Measurements from ENCODE around the gene SELENOP. TPM values are rescaled to one million over a fixed set of nuclear protein-coding genes. Genes with fewer than 3 reads are reported as not detected.

Gene SELENOP
- total RNA-seq, 1 donor from 2014 or later, result 149 TPM

DNA sequence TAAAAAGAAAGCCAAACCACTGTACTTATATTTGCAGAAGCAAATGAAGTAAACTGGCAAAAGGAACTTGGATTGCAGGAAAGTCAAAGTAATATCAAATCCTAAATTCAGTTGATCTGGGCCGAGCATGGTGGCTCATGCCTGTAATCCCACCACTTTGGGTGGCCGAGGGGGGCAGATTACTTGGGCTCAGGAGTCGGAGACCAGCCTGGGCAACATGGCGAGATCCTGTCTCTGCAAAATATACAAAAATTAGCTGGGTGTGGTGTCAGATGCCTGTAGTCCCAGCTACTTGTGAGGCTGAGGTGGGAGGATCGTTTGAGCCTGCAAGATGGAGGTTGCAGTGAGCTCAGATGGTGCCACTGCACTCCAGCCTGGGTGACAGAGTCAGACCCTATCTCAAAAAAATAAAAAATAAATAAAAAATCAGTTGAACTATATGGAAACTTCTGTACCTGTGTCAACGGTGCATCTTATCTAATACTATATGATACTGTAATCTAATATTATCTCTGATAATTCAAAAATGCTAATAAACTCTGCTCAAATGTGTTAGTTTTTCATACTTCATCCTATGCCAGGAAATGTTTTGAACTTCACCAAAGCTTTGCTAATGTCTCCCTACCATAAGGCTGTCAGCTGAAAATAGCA is 10.1 kb downstream of the SELENOP start:
- intact Hi-C loops (cut with DNase I), result no loop called here
- no peak for DNase-seq (ENCODE audit: low spot score)

DNA sequence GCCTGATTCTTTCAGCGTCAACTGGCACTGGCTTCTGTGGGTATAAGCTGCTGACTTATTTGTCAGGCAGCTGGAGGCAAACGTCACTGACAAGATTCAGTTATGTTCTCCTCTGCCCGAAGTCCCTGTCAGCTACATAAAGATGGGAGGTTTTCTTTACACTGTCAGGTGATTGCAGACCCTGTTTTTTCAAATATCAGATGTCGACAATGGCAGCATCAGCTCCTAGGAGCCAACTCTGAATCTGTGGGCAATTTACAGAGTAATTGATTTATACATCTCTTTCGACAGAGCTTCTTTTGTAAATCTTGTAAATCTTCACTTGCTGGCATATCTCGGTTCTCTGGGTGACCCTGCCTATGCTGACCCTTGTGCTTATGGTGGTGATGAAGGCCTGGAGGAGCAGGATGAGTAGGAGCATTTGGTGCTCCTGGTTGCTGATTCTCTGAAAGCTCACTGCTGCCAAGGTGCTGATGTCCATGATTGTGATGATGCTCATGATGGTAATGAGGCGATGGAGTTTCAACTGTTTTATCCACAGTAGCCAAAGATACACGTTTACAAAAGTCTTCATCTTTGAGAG is 10.9 kb downstream of the SELENOP start:
- intact Hi-C loops (cut with DNase I), result no loop called here

DNA sequence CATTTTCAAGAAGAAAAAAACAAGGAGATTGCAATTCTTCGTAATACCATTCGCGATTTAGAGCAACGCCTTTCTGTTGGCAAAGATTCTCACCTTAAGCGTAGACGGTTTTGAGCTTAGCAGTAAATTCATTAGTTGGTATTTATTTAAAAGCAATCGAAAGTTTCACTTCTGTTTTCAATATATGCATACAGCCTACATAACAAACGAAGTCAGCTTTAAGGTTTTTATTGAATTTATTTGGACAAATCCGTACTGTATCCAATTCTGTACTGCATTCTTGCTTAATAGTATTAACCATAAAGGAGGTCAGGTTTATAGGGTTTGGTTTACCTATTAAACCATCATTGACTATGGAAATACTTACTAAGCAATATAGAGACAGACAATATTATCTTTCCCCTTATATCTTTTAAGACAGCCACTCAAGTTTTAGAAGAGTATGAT is 12.0 kb downstream of the SELENOP start:
- intact Hi-C loops (cut with DNase I), result no loop called here
- DNase-seq (ENCODE audit: low spot score), result no peak

More for the DNA sequence above, 10.9 kb downstream of the SELENOP start:
- no peak for DNase-seq (ENCODE audit: low spot score)

DNA sequence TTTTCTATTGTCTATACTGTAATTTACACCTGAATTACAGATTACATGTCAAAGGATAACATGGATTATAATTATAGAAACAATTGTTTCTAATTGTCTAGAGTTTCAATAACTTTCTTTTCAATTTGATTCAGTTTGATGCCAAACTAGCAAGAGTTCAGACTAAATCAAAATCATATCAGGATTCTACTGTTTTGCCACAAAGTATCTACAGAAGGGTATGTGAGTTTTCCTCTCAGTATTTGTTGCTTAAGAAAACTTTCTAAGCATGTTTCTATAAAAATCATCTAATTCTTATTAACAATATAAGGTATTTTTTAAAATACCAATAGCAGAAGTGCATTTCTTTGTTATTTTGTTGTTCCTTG is 12.5 kb downstream of the SELENOP start:
- intact Hi-C loops (cut with DNase I), result no loop called here
- DNase-seq (ENCODE audit: low spot score), result no peak

DNA sequence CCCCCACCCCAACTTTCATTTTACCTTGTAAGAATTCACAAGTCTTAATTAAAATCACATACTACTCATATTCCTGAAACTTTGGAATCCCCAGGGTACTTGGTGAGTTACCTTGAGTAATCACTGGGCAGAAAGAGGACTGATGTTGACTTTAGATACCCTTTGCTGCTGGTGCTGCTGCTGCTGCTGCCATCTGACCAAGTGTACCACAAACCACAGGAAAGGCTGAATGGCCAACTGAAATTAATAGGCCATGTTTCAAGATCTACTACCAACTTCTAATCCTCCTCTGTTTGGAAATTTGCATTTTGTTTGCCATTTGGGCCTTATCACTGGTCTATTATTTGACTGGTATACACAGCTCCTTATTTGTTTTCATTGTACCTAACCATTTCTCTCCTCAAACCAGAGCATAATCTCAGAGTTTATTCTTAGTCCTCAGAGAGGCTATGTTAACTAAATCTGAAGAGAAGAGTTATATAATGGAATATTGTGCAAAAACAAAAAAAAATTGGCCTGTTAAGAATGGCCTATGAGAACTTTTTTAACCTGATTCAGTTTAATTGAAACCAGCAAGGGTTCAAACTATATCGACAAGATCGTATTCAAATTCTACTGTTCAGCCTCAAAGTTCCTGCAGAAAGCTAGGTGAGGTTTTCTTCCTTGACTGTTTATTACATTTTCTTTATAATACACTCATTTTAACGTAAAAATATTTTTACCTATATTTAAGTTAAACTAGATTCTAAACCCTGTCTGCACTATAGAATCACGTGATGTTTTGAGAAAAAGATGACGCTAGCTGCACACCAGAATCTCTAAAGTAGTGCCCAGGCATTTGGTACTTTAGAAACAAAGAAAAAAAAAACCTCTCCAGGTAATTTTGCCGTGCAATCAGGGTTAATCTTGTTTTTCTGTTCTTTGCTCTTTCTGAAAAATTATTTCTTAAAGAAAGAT is 13.1 kb downstream of the SELENOP start:
- DNase-seq (ENCODE audit: low spot score), result no peak
- intact Hi-C loops (cut with DNase I), result no loop called here

DNA sequence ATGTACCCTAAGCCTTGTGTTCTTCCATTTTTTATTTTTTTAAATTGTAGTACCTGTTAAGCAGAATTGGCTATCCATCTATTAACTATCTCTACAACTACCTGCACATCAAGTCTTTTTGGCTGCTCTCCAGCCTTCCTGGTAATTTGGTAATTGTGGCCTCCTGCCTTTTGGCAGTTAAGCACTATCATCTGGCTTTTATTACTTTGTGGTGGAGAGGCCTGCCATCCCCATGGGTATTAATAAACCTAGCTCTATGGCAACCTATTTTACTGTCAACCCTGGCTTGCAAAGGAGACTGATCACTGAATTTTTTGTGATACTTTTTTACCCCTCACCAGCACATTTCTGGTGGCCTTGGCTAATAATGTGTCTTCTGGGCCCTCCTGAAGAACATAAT is 20.5 kb downstream of the SELENOP start:
- intact Hi-C loops (cut with DNase I), result no loop called here
- no peak for DNase-seq (ENCODE audit: low spot score)

DNA sequence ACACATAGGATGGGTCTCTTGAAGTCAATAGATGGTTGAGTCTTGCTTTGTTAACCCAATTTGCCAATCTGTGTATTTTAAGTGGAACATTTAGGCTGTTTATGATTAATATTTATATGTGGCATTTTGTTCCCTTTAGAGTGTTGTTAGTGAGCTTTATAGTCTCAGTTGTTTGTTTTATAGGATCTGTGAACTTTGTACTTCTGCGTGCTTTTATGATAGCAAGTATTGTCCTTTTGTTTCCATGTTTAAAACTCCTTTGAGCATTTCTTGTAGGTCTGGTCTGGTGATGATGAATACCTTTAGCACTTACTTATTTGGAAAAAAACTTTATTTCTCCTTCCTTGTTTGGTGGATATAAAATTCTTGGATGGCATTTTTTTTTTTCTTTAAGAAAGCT is 23.8 kb downstream of the SELENOP start:
- intact Hi-C loops (cut with DNase I), result no loop called here
- no peak for DNase-seq (ENCODE audit: low spot score)

DNA sequence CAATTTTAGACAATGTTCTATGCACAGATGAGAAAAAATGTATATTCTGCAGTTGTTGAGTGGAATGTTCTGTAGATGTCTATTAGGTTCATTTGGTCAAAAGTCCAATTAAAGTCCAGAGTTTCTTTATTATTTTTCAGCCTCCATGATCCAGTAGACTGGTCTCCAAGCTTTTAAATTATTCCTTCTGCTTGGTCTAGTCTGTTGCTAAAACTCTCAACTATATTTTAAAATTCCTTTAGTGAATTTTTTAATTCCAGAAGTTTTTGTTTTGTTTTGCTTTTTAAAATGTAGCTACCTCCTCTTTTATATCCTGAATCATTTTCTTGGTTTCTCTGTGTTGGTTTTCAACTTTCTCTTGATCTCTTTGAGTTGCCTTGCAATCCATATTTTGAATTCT is 24.6 kb downstream of the SELENOP start:
- DNase-seq (ENCODE audit: low spot score), result no peak
- intact Hi-C loops (cut with DNase I), result no loop called here

DNA sequence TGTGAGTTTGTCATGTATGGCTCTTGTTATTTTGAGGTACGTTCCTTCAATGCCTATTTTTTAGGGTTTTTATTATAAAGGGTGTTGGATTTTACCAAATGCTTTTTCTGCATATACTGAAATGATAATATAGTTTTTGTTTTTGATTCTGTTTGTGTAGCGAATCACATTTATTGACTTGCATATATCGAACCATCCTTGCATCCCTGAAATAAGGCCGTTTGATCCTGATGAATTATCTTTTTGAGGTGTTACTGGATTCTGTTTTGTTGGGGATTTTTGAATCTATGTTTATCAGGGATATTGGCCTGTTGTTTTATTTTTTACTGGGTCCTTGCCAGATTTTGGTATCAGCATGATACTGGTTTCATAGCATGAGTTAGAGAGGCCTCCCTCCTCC is 25.9 kb downstream of the SELENOP start:
- DNase-seq (ENCODE audit: low spot score), result no peak
- intact Hi-C loops (cut with DNase I), result no loop called here

DNA sequence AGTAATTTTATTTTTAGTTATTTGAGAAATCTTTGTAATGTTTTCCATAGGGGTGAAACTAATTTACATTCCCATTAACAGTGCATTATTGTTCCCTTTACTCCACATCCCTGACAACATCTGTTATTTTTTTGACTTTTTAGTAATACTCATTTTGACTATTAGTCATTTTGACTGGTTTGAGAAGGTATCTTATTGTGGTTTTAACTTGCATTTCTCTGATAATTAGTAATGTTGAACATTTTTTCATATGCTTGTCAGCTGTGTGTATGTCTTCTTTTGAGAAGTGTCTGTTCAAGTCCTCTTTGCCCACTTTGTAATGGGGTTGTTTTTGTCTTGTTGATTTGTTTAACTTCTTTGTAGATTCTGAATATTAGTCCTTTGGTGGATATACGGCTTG is 27.6 kb downstream of the SELENOP start:
- DNase-seq (ENCODE audit: low spot score), result no peak
- intact Hi-C loops (cut with DNase I), result no loop called here

DNA sequence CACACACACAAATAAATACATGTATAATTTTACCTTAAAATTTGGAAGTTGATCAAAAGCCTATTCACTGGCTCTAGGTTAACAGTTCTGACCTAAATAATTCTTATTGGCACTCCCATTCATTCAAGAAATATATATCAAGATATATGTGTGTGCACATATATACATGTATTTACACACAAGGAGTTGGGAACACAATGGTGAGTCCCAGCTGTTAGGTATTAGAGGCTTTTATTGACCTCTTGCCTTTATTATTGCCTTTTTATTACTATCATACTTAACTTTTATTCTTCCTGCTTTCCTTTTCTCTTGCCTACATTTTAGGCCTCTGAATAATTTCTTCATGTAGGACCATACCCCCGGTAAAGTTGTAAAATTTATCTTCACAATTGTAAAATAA is 30.1 kb downstream of the SELENOP start:
- intact Hi-C loops (cut with DNase I), result no loop called here
- no peak for DNase-seq (ENCODE audit: low spot score)

DNA sequence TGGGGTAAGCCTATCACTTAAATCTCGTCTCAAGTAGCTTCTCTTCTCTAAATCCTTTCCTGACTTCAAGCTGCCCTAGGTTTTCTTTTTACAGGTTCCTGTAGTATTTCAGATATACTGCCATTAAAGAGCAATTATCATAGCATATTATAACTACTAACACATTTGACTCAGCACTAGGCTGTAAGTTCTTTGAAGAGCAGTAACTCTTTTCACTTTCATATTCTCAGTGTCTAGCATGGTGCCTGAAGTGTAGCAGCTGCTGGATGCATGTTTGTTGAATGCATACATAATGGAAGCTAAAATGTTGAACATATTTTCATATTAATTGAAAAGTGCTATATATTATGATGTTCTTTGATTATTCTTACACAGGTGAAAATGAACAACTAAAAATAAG is 32.6 kb downstream of the SELENOP start:
- intact Hi-C loops (cut with DNase I), result loop anchor here (10.0 kb wide), 1 partner anchor 106 kb away; no protein-coding TSS in a partner anchor
- no peak for DNase-seq (ENCODE audit: low spot score)

DNA sequence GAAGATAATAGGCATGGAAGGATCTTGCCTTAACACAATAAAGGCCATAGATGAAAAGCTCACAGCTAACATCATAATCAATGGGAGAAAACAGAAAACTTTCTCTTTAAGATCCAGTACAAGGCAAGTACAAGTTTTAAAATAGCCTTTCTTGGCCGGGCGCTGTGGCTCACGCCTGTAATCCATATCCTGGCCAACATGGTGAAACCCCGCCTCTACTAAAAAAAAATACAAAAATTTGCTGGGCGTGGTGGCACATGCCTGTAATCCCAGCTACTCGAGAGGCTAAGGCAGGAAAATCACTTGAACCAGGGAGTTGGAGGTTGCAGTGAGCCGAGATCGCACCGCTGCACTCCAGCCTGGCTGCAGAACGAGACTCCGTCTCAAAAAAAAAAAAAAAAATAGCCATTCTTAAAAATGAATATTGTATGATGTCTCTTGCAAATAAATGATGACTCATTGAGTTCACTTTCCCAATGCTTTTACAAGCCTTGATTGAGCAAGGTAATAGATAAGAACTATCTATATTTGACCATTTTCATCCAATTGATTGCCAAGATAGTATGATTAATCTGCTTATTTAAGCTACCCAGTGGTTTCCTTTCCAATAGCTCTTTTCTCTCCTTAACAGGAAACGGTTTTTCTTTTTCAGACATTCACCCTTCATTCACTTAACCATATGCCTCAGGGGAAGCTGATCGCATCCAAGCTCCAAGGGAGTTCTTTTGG is 39.3 kb downstream of the SELENOP start:
- no peak for DNase-seq (ENCODE audit: low spot score)
- intact Hi-C loops (cut with DNase I), result loop anchor here (10.0 kb wide), 1 partner anchor 112 kb away; no protein-coding TSS in a partner anchor

DNA sequence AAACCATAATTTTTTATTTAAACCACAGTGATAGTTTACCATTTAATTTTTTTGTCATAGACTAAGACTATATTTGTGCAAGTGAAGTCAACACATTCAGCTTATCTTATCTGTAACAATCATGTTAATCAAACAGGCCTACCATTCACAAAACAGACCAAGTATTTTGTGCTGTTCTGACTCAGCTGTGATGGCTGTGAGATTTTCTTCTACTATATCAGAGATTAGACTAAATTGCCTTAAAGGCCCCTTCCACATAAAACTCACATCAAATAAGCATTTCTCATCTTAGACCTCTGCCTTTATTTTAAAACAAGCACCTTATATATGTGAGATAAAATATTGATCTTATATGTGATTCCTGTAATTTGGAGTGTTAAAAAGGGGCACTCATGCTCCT is 41.7 kb downstream of the SELENOP start:
- intact Hi-C loops (cut with DNase I), result loop anchor here (10.0 kb wide), 1 partner anchor 115 kb away; no protein-coding TSS in a partner anchor
- no peak for DNase-seq (ENCODE audit: low spot score)

DNA sequence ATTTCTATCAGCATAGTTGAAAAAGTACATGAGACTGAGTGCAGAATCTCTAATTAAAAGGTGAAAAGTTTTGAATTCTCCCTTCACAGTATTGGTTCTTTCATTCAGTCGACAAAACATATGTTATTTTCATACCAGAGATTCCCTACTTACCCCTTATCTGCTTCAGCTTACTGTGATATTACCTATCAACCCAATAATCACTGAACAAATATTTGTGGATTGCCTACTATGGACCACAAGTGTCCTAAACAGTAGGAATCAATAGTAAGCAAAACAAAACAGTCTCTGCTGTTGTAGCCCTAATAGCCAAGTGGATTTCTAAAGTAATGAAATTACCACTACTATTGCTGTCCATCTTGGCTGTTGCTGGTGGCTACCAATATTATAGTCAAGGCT is 43.6 kb downstream of the SELENOP start:
- intact Hi-C loops (cut with DNase I), result loop anchor here (5.0 to 10.0 kb wide), 3 partner anchors 183 to 913 kb away; no protein-coding TSS in a partner anchor
- DNase-seq (ENCODE audit: low spot score), result no peak

DNA sequence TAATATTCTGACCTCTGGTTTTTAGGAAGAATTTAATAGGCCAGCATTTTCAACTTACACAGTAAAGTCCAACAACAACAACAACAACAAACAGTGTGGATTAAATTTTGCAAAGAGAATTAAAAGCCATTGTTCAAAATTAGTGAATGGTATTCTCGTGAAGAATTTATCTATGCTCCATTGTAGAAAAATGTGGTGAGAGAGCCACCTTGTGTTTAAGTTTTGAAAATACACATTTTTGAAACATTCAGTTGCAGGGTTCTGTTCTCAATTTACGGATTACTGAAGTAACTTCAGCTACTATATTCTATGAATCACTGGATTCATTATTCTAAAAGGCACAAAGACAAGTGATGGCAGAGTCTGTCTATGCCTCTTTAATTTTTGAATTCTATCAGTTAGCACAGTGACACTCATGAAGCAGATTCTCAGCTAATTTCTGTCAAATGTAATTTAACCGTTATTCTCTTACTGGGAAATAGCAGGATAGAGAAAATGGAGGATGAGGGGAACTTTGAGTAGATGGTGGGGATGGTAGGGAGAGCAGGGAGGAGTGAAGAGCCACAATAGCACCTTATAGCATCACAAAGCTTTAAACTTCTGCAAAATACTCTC is 44.1 kb downstream of the SELENOP start:
- no peak for DNase-seq (ENCODE audit: low spot score)
- intact Hi-C loops (cut with DNase I), result loop anchor here (2.0 to 10.0 kb wide), 4 partner anchors 183 to 913 kb away; partner anchors contain the start of gene GHR

DNA sequence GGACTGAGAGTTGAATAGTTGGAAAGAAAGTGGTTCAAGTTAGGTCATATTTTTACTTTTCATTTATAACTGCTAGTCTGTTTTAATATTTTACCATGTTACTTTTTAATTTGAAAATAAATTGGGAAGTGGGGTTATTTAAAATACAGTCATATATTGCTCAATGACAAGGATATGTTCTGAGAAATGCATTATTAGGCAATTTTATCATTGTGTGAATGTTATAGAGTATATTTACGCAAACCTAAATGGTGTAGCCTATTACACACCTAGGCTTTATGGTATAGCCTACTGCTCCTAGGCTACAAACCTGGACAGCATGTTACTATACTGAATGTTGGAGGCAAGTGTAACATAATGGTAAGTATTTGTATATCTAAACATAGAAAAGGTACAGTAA is 49.9 kb downstream of the SELENOP start:
- no peak for DNase-seq (ENCODE audit: low spot score)
- intact Hi-C loops (cut with DNase I), result loop anchor here (10.0 kb wide), 2 partner anchors 177 to 907 kb away; no protein-coding TSS in a partner anchor

DNA sequence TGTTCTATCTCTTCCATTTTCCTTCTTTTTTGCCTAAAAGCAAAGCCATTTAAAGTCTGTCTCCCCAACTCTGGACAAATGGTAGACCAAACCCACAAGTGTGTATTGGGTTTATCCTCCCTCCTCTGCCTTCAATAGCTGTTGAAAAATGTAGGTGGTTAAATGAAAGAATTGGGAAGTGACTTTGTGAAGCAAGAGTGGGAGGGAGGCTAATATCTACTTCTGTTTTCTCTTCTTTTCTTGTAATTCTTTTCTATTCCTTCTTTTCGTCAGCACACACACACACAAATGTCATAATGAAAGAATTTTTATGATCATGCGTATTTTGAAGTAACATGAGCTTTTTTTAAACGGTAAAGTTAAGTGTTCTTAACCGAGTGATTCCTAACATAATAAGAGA is 51.3 kb downstream of the SELENOP start:
- no peak for DNase-seq (ENCODE audit: low spot score)
- intact Hi-C loops (cut with DNase I), result loop anchor here (10.0 kb wide), 2 partner anchors 176 to 906 kb away; no protein-coding TSS in a partner anchor

DNA sequence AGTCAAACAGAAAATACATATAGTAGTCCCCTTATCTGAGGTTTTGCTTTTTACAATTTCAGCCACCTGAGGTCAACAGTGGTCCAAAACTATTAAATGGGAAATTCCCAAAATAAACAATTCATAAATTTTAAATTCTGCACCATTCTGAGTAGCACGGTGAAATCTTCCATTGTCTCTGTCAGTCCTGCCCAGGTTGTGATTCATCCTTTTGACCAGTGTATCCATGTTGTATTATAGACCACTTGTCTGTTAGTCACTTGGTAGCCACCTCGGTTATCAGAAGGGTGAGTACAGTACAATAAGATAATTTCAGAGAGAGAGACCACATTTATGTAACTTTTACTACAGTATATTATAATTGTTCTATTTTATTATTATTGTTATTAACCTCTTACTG is 52.2 kb downstream of the SELENOP start:
- intact Hi-C loops (cut with DNase I), result no loop called here
- DNase-seq (ENCODE audit: low spot score), result no peak
